MM.1S (cell line): Measurements from ENCODE around the gene RBM23.

Experiments
- DNase-seq: peaks from one replicate; pipeline ENCODE4 v3.0.0-alpha.2; 2015
- H2AFZ ChIP-seq: fragments of 300-600 bp; sonication (generic); 2 replicates; pipeline ENCODE4 v1.6.0; 2016; ENCODE audit warnings: antibody characterized with exemption, low read length
- H3F3A ChIP-seq: fragments of 300-600 bp; sonication (generic); 2 replicates; pipeline ENCODE4 v1.6.1; 2016; ENCODE audit warnings: mild to moderate bottlenecking, antibody characterized with exemption, low read length, moderate library complexity, mixed read lengths; ENCODE audit not compliant: insufficient read depth
- H3K27ac ChIP-seq: fragments of 300-600 bp; sonication (generic); 2 replicates; pipeline ENCODE4 v1.5.1; 2016; ENCODE audit warnings: mild to moderate bottlenecking, low read length
- H3K27me3 ChIP-seq: fragments of 300-600 bp; sonication (generic); replicated peaks from 2 replicates; pipeline ENCODE4 v1.6.0; 2016; ENCODE audit warnings: low read length; ENCODE audit not compliant: insufficient read depth
- H3K36me3 ChIP-seq: fragments of 300-600 bp; sonication (generic); replicated peaks from 2 replicates; pipeline ENCODE4 v1.6.1; 2016; ENCODE audit warnings: mild to moderate bottlenecking, low read length, mixed read lengths; ENCODE audit not compliant: insufficient read depth
- H3K4me1 ChIP-seq: fragments of 300-600 bp; sonication (generic); 2 replicates; pipeline ENCODE4 v1.6.1; 2016; ENCODE audit warnings: low read length, mixed read lengths
- H3K4me2 ChIP-seq: fragments of 300-600 bp; sonication (generic); 2 replicates; pipeline ENCODE4 v1.6.0; 2016; ENCODE audit warnings: low read depth, low read length
- H3K4me3 ChIP-seq: fragments of 300-600 bp; sonication (generic); 2 replicates; pipeline ENCODE4 v1.5.1; 2016; ENCODE audit warnings: low read length, mixed read lengths
- H3K79me2 ChIP-seq: fragments of 300-600 bp; sonication (generic); 2 replicates; pipeline ENCODE4 v1.6.1; 2016; ENCODE audit warnings: mixed run types, low read length, mixed read lengths
- H3K9ac ChIP-seq: fragments of 300-600 bp; sonication (generic); 2 replicates; pipeline ENCODE4 v1.6.1; 2016; ENCODE audit warnings: low read length, mixed read lengths
- H3K9me2 ChIP-seq: fragments of 300-600 bp; sonication (generic); replicated peaks from 2 replicates; pipeline ENCODE4 v1.6.1; 2016; ENCODE audit warnings: mild to moderate bottlenecking, low read length, mixed read lengths; ENCODE audit not compliant: insufficient read depth
- H3K9me3 ChIP-seq: fragments of 300-600 bp; sonication (generic); replicated peaks from 2 replicates; pipeline ENCODE4 v1.6.1; 2016; ENCODE audit warnings: mild to moderate bottlenecking, low read length, mixed read lengths; ENCODE audit not compliant: insufficient read depth
- H4K20me1 ChIP-seq: fragments of 300-600 bp; sonication (generic); 2 replicates; pipeline ENCODE4 v1.6.1; 2016; ENCODE audit warnings: mild to moderate bottlenecking, low read length, moderate library complexity, mixed read lengths; ENCODE audit not compliant: insufficient read depth
- CTCF ChIP-seq: fragments of 300-600 bp; sonication (generic); IDR thresholded peaks from 2 replicates; pipeline ENCODE4 v1.5.1; 2016; ENCODE audit warnings: antibody characterized with exemption, low read length, mixed read lengths
- EZH2 ChIP-seq: fragments of 300-600 bp; sonication (generic); optimal IDR thresholded peaks from 2 replicates; pipeline ENCODE3; 2017; ENCODE audit warnings: low read depth, mild to moderate bottlenecking, antibody characterized with exemption, low read length, mixed read lengths
- EZH2phosphoT487 ChIP-seq: fragments of 300-600 bp; sonication (generic); IDR thresholded peaks from 2 replicates; pipeline ENCODE4 v1.6.1; 2018; ENCODE audit warnings: antibody characterized with exemption, low read length

The RBM23 gene

GRCh38 chr14:22884738-22885523 is 34.0 kb downstream of the RBM23 start:
- no peaks in the 10 kb centered on the region for H3K27me3 ChIP-seq
- no peaks in the 10 kb centered on the region for H3K9me2 ChIP-seq
- DNase-seq = no peak
- peaks cover 5% of the 10 kb centered on the region; the same call in 1 of the 2 replicates for H3K4me1 ChIP-seq
- no peak overlapping the region for H3K4me2 ChIP-seq
- H3K79me2 ChIP-seq = no peaks in the 10 kb centered on the region
- H4K20me1 ChIP-seq = no peaks in the 10 kb centered on the region
- peaks cover 24% of the 10 kb centered on the region for H3F3A ChIP-seq
- TF ChIP-seq EZH2 = no peak
- no peak for TF ChIP-seq EZH2phosphoT487
- TF ChIP-seq CTCF = no peak
- no peaks in the 10 kb centered on the region for H3K9me3 ChIP-seq
- H3K36me3 ChIP-seq = no peaks in the 10 kb centered on the region
- H2AFZ ChIP-seq = no peak overlapping the region
- H3K27ac ChIP-seq = no peak overlapping the region
- no peak overlapping the region for H3K9ac ChIP-seq
- no peak overlapping the region for H3K4me3 ChIP-seq

GRCh38 chr14:22884076-22884737 is 34.7 kb downstream of the RBM23 start:
- Histone ChIP-seq H4K20me1 (no peaks in the 10 kb centered on the region), H3K9me2 (no peaks in the 10 kb centered on the region), H3K79me2 (no peaks in the 10 kb centered on the region), H3K36me3 (no peaks in the 10 kb centered on the region), H2AFZ (no peak overlapping the region), H3K27ac (no peak overlapping the region), H3K9me3 (no peaks in the 10 kb centered on the region), H3K9ac (no peak overlapping the region), H3K27me3 (no peaks in the 10 kb centered on the region), H3K4me1 (peaks cover 5% of the 10 kb centered on the region; the same call in 1 of the 2 replicates), H3K4me2 (no peak overlapping the region), H3K4me3 (no peak overlapping the region), H3F3A (peaks cover 21% of the 10 kb centered on the region)
- TF ChIP-seq EZH2 (no peak), EZH2phosphoT487 (no peak), CTCF (no peak)
- DNase-seq = no peak

DNA sequence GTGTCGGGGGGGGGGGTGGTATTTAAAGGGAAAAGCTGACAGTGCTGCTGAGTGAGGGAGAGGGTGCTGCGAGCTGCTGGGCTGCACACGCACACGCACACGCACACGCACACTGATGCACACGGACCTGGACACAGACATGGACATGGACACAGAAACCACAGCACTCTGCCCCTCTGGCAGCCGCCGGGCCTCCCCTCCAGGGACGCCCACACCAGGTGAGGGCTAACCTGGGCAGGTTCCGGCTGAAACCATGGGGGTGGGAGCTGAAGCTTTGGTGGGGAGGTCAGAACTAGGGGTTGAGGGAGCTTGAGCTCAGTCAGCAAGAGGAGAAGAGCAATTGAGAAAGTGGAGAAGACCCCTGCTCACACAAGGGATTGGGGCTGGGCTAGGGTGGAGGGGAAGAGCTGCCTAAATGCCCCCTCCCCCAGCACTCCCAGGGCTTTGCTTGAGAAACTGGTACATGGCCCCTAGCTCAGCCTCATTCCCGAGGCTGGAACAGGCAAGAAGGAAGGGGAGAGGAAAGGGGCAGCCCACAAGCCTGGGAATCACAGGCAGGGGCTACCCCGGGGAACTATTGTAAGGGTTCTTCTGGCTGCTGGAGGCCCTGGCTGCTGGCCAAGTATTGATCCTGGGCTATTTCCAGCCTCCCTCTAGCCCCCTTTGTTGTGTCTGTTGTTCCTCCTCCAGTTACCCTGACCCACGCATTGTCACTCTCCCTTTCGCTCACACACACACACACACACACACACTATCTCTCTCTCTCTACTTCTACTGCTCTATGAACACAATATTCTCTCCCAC is 35.6 kb downstream of the RBM23 start, which contains the start of gene REM2:
Gene REM2 (plus strand): TSS at position 50 of the 804 bp plus-strand sequence. CDS start 66 bp downstream, at position 116.
- Histone ChIP-seq H2AFZ (no peak within 1 kb of the TSS), H3K4me3 (no peak within 1 kb of the TSS), H3K27ac (no peak within 1 kb of the TSS), H3K36me3 (no peaks in the 10 kb centered on the region), H3F3A (peaks cover 21% of the 10 kb centered on the region), H4K20me1 (no peaks in the 10 kb centered on the region), H3K79me2 (no peaks in the 10 kb centered on the region), H3K9me3 (no peaks in the 10 kb centered on the region), H3K4me1 (peaks cover 5% of the 10 kb centered on the region; the same call in 1 of the 2 replicates), H3K4me2 (no peak within 1 kb of the TSS), H3K27me3 (no peaks in the 10 kb centered on the region), H3K9me2 (no peaks in the 10 kb centered on the region), H3K9ac (no peak within 1 kb of the TSS)
- DNase-seq = no peak
- TF ChIP-seq EZH2phosphoT487 (no peak), CTCF (no peak), EZH2 (no peak)
